ENCODE data around the gene U2AF2. TPM values are rescaled to one million over a fixed set of nuclear protein-coding genes. Genes with fewer than 3 reads are reported as not detected.

The U2AF2 gene
- total and polyA plus RNA-seq, 8 donors: 123 to 213 (median 170) TPM

GRCh38 chr19:55674459-55674840 is 19.6 kb downstream of the U2AF2 start:
- no peaks in the 10 kb centered on the region for H3K9me3 ChIP-seq
- peaks cover 17 to 50% of the 10 kb centered on the region in 2 donors for H3K4me1 ChIP-seq
- ATAC-seq (no peak), DNase-seq (no peak)
- H3K36me3 ChIP-seq: peaks cover 0 to 66% of the 10 kb centered on the region in 2 donors
- H3K27me3 ChIP-seq: no peaks in the 10 kb centered on the region
- peak overlapping the region; percentile 86 to 90 for H3K27ac ChIP-seq
- intact Hi-C loops (cut with DNase I): no loop called here
- TF ChIP-seq CTCF (IDR thresholded peaks at IDR 0.05): no peak
- peak overlapping the region; percentile 68 to 81 for H3K4me3 ChIP-seq

GRCh38 chr19:55674841-55675660 is 20.2 kb downstream of the U2AF2 start, which contains the start of gene EPN1:
Gene EPN1, plus strand, starts transcription at chr19:55675226. Its CDS starts 3,402 bp downstream, at chr19:55678628.
- TF ChIP-seq CTCF (IDR thresholded peaks at IDR 0.05): no peak
- H3K27ac ChIP-seq: peak within 1 kb of the TSS; percentile 86 to 90
- H3K27me3 ChIP-seq: no peaks in the 10 kb centered on the region
- H3K36me3 ChIP-seq: peaks cover 0 to 66% of the 10 kb centered on the region in 2 donors
- peaks cover 17 to 56% of the 10 kb centered on the region in 2 donors for H3K4me1 ChIP-seq
- H3K4me3 ChIP-seq: peak within 1 kb of the TSS; percentile 68 to 81
- H3K9me3 ChIP-seq: no peaks in the 10 kb centered on the region
- ATAC-seq (peak; percentile 95), DNase-seq (peak; percentile 93 to 99 (median 98))
- intact Hi-C loops (cut with DNase I): no loop called here

GRCh38 chr19:55675661-55676354 is 21.0 kb downstream of the U2AF2 start:
- Histone ChIP-seq H3K4me1 (peaks cover 17 to 64% of the 10 kb centered on the region in 2 donors), H3K27ac (peak overlapping the region; percentile 86 to 90), H3K4me3 (peak overlapping the region; percentile 68 to 81), H3K9me3 (no peaks in the 10 kb centered on the region), H3K36me3 (peaks cover 0 to 66% of the 10 kb centered on the region in 2 donors), H3K27me3 (no peaks in the 10 kb centered on the region)
- DNase-seq: no peak
- TF ChIP-seq CTCF (IDR thresholded peaks at IDR 0.05): no peak
- no peak for ATAC-seq
- intact Hi-C loops (cut with DNase I): no loop called here

GRCh38 chr19:55676383-55676782 is 21.5 kb downstream of the U2AF2 start:
- DNase-seq (no peak), ATAC-seq (no peak)
- H3K9me3 ChIP-seq: no peaks in the 10 kb centered on the region
- TF ChIP-seq CTCF (IDR thresholded peaks at IDR 0.05): no peak
- intact Hi-C loops (cut with DNase I): no loop called here
- H3K36me3 ChIP-seq: peaks cover 0 to 66% of the 10 kb centered on the region in 2 donors
- H3K4me1 ChIP-seq: peaks cover 17 to 66% of the 10 kb centered on the region in 2 donors
- no peak overlapping the region for H3K27ac ChIP-seq
- peak overlapping the region; percentile 68 to 81 for H3K4me3 ChIP-seq
- H3K27me3 ChIP-seq: no peaks in the 10 kb centered on the region
